H9 (cell line): ENCODE measurements around the gene HMBS. TPM values are rescaled to one million over a fixed set of nuclear protein-coding genes. Genes with fewer than 3 reads are reported as not detected.

ENCODE experiments used
- DNase-seq: peaks from one replicate; pipeline ENCODE4 v3.0.0-alpha.2; 2017
- H2AFZ ChIP-seq: one replicate; pipeline ENCODE4 v1.6.1; 2013; ENCODE audit warnings: mild to moderate bottlenecking, low read length, control low read depth, moderate library complexity
- H2AK5ac ChIP-seq: 2 replicates; pipeline ENCODE4 v1.6.1; 2013; ENCODE audit warnings: low read length, control low read depth, mixed read lengths; ENCODE audit not compliant: insufficient read length
- H2BK120ac ChIP-seq: one replicate; pipeline ENCODE4 v1.6.1; 2013; ENCODE audit warnings: low read depth, mild to moderate bottlenecking, low read length, control low read depth, inconsistent platforms; ENCODE audit not compliant: poor library complexity, severe bottlenecking
- H2BK12ac ChIP-seq: 2 replicates; pipeline ENCODE4 v1.6.1; 2013; ENCODE audit warnings: low read length, control low read depth, mixed read lengths, low read depth; ENCODE audit not compliant: insufficient read length
- H2BK15ac ChIP-seq: 2 replicates; pipeline ENCODE4 v1.6.1; 2013; ENCODE audit warnings: low read depth, low read length, control low read depth
- H2BK20ac ChIP-seq: one replicate; pipeline ENCODE4 v1.6.1; 2013; ENCODE audit warnings: low read depth, mild to moderate bottlenecking, low read length, control low read depth, inconsistent platforms; ENCODE audit not compliant: poor library complexity, severe bottlenecking
- H2BK5ac ChIP-seq: 2 replicates; pipeline ENCODE4 v1.6.1; 2013; ENCODE audit warnings: low read length, control low read depth, mixed read lengths; ENCODE audit not compliant: insufficient read length
- H3K14ac ChIP-seq: 2 replicates; pipeline ENCODE4 v1.6.1; 2013; ENCODE audit warnings: low read length, control low read depth; ENCODE audit not compliant: insufficient read depth
- H3K18ac ChIP-seq: 2 replicates; pipeline ENCODE4 v1.6.1; 2013; ENCODE audit warnings: low read depth, mild to moderate bottlenecking, mixed read lengths, low read length, control low read depth; ENCODE audit not compliant: insufficient read length
- H3K23ac ChIP-seq: 2 replicates; pipeline ENCODE4 v1.6.1; 2013; ENCODE audit warnings: low read length, control low read depth, mixed read lengths, low read depth; ENCODE audit not compliant: insufficient read length
- H3K23me2 ChIP-seq: 2 replicates; pipeline ENCODE4 v1.6.1; 2013; ENCODE audit warnings: low read depth, mild to moderate bottlenecking, mixed read lengths, low read length, control low read depth; ENCODE audit not compliant: insufficient read length, poor library complexity, severe bottlenecking
- H3K27ac ChIP-seq: 2 replicates; pipeline ENCODE4 v1.5.1; 2013; ENCODE audit warnings: low read length, control low read depth, mixed read lengths, low read depth; ENCODE audit not compliant: insufficient read length
- H3K27me3 ChIP-seq: 2 replicates; pipeline ENCODE4 v1.6.1; 2013; ENCODE audit warnings: low read length, control low read depth, inconsistent platforms; ENCODE audit not compliant: insufficient read depth
- H3K4ac ChIP-seq: 2 replicates; pipeline ENCODE4 v1.6.1; 2013; ENCODE audit warnings: low read depth, mild to moderate bottlenecking, control low read depth, inconsistent platforms, low read length, moderate library complexity
- H3K4me1 ChIP-seq: 2 replicates; pipeline ENCODE4 v1.6.1; 2013; ENCODE audit warnings: low read length, control low read depth, inconsistent platforms; ENCODE audit not compliant: insufficient read depth
- H3K4me2 ChIP-seq: 2 replicates; pipeline ENCODE4 v1.6.1; 2013; ENCODE audit warnings: low read length, control low read depth, mixed read lengths; ENCODE audit not compliant: insufficient read length, insufficient read depth
- H3K56ac ChIP-seq: 2 replicates; pipeline ENCODE4 v1.6.1; 2013; ENCODE audit warnings: low read depth, mild to moderate bottlenecking, mixed read lengths, low read length, control low read depth; ENCODE audit not compliant: insufficient read length
- H3K79me1 ChIP-seq: 2 replicates; pipeline ENCODE4 v1.6.1; 2013; ENCODE audit warnings: low read depth, mild to moderate bottlenecking, moderate library complexity, low read length, control low read depth, inconsistent platforms; ENCODE audit not compliant: insufficient read depth, poor library complexity, severe bottlenecking
- H3K79me2 ChIP-seq: 2 replicates; pipeline ENCODE4 v1.6.1; 2013; ENCODE audit warnings: low read length, control low read depth, inconsistent platforms; ENCODE audit not compliant: insufficient read depth
- H3K9ac ChIP-seq: 2 replicates; pipeline ENCODE4 v1.6.1; 2013; ENCODE audit warnings: low read length, control low read depth, mixed read lengths; ENCODE audit not compliant: insufficient read length; ENCODE audit errors: extremely low read depth
- H3K9me3 ChIP-seq: one replicate; pipeline ENCODE4 v1.6.1; 2013; ENCODE audit warnings: low read depth, low read length, inconsistent platforms; ENCODE audit not compliant: control insufficient read depth
- H3T11ph ChIP-seq: one replicate; pipeline ENCODE4 v1.6.1; 2013; ENCODE audit warnings: mild to moderate bottlenecking, low read length, control low read depth, inconsistent platforms
- H4K20me1 ChIP-seq: one replicate; pipeline ENCODE4 v1.6.1; 2013; ENCODE audit not compliant: control insufficient read depth, insufficient read length, insufficient read depth
- H4K5ac ChIP-seq: 2 replicates; pipeline ENCODE4 v1.6.1; 2013; ENCODE audit warnings: low read depth, mild to moderate bottlenecking, mixed read lengths, low read length, control low read depth; ENCODE audit not compliant: insufficient read length
- H4K8ac ChIP-seq: replicated peaks from 2 replicates; pipeline ENCODE4 v1.6.1; 2013; ENCODE audit warnings: low read length, control low read depth, mixed read lengths, low read depth; ENCODE audit not compliant: insufficient read length
- H4K91ac ChIP-seq: 2 replicates; pipeline ENCODE4 v1.6.1; 2013; ENCODE audit warnings: low read depth, mild to moderate bottlenecking, moderate library complexity, mixed read lengths, low read length, control low read depth; ENCODE audit not compliant: insufficient read length
- H3K27ac Mint-ChIP-seq, 3 experiments: 2 replicates in 2 of 3; 3 replicates in 1 of 3; pipeline ENCODE4 v1.8.0; 2020 to 2021; ENCODE audit warnings: mixed read lengths in 3 of 3, mild to moderate bottlenecking in 1 of 3, moderate library complexity in 1 of 3
- H3K27me3 Mint-ChIP-seq: 2 replicates; pipeline ENCODE4 v1.8.0; 2021; ENCODE audit warnings: low read depth, mild to moderate bottlenecking, moderate library complexity, mixed read lengths
- H3K36me3 Mint-ChIP-seq, 3 experiments: 2 replicates in 2 of 3; 3 replicates in 1 of 3; pipeline ENCODE4 v1.8.0; 2020 to 2021; ENCODE audit warnings: low read depth in 3 of 3, mixed read lengths in 3 of 3; ENCODE audit not compliant: insufficient read depth in 1 of 3
- H3K4me1 Mint-ChIP-seq, 2 experiments: 2 replicates each; pipeline ENCODE4 v1.8.0; 2020; ENCODE audit warnings: mixed read lengths in 2 of 2
- H3K4me3 Mint-ChIP-seq, 2 experiments: 2 replicates in 1 of 2; 3 replicates in 1 of 2; pipeline ENCODE4 v1.8.0; 2020 to 2021; ENCODE audit warnings: mild to moderate bottlenecking in 2 of 2, mixed read lengths in 2 of 2, moderate library complexity in 1 of 2
- H3K9me3 Mint-ChIP-seq, 2 experiments: 2 replicates in 1 of 2; 3 replicates in 1 of 2; pipeline ENCODE4 v1.8.0; 2020; ENCODE audit warnings: mild to moderate bottlenecking in 2 of 2, mixed read lengths in 2 of 2, moderate library complexity in 1 of 2
- WGBS: extraction: QIAGEN DNeasy Blood & Tissue Kit; methylation state at CpG from one replicate; pipeline ENCODE4 v1.1.7; 2013; ENCODE audit warnings: missing lambda C conversion rate, low lambda C conversion rate, mixed read lengths; ENCODE audit not compliant: insufficient read length; ENCODE audit errors: extremely low coverage; 5-methylcytosine and 5-hydroxymethylcytosine counted together
- total RNA-seq: library from RNA; stranded (reverse); gene quantifications from 2 replicates; pipeline ENCODE4 v1.2.1, GENCODE V29; 2021
- TF ChIP-seq, protein P1 (sequence below): fragments of 200-600 bp; sonication (generic); conservative IDR thresholded peaks from 3 replicates; pipeline ENCODE4 v1.8.0; 2021; ENCODE audit warnings: antibody characterized with exemption, mild to moderate bottlenecking

The HMBS gene
- total RNA-seq, 1 experiment from 2014 or later: 57.7 TPM

GRCh38 chr11:119116235-119116594 is 31.5 kb downstream of the HMBS start:
- Histone ChIP-seq H2BK120ac (no peak overlapping the region), H3K4me2 (no peak overlapping the region), H2AK5ac (no peak overlapping the region), H2BK12ac (no peak overlapping the region), H3K23ac (no peak overlapping the region), H4K8ac (no peak overlapping the region), H3K79me2 (no peaks in the 10 kb centered on the region), H3K9ac (no peak overlapping the region), H3T11ph (no peak overlapping the region), H4K5ac (no peak overlapping the region), H2BK5ac (no peak overlapping the region), H3K23me2 (peaks cover 4% of the 10 kb centered on the region), H4K91ac (no peak overlapping the region), H3K27me3 (no peaks in the 10 kb centered on the region), H3K18ac (no peak overlapping the region), H2BK15ac (no peak overlapping the region), H2AFZ (no peak overlapping the region), H3K27ac (no peak overlapping the region), H3K9me3 (no peaks in the 10 kb centered on the region), H3K4ac (no peak overlapping the region), H3K14ac (no peak overlapping the region), H3K56ac (no peak overlapping the region), H3K4me1 (no peaks in the 10 kb centered on the region), H4K20me1 (no peaks in the 10 kb centered on the region), H3K79me1 (no peaks in the 10 kb centered on the region), H2BK20ac (no peak overlapping the region)
- Mint-ChIP-seq H3K4me3 (no peak overlapping the region), H3K9me3 (no peaks in the 10 kb centered on the region; a peak in 1 of 5 replicates), H3K4me1 (peaks cover 17 to 24% of the 10 kb centered on the region in 2 experiments), H3K36me3 (no peaks in the 10 kb centered on the region; a peak in 2 of 7 replicates), H3K27ac (no peak overlapping the region), H3K27me3 (no peaks in the 10 kb centered on the region; the same call in 1 of the 2 replicates)
- no peak for DNase-seq
- TF ChIP-seq, protein P1, sequence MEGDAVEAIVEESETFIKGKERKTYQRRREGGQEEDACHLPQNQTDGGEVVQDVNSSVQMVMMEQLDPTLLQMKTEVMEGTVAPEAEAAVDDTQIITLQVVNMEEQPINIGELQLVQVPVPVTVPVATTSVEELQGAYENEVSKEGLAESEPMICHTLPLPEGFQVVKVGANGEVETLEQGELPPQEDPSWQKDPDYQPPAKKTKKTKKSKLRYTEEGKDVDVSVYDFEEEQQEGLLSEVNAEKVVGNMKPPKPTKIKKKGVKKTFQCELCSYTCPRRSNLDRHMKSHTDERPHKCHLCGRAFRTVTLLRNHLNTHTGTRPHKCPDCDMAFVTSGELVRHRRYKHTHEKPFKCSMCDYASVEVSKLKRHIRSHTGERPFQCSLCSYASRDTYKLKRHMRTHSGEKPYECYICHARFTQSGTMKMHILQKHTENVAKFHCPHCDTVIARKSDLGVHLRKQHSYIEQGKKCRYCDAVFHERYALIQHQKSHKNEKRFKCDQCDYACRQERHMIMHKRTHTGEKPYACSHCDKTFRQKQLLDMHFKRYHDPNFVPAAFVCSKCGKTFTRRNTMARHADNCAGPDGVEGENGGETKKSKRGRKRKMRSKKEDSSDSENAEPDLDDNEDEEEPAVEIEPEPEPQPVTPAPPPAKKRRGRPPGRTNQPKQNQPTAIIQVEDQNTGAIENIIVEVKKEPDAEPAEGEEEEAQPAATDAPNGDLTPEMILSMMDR: no peak
- no CpG with 5 or more reads among the region's 10 CpGs for WGBS
